Type B pancreatic cell (in vitro differentiated cells): ENCODE measurements around the gene STX12. TPM values are rescaled to one million over a fixed set of nuclear protein-coding genes. Genes with fewer than 3 reads are reported as not detected.
A peak's percentile ranks its signal among the peaks of the same experiment; 100 is the strongest.
"Not testable (repeated sequence)": the region's sequence is repeated elsewhere in the genome, so short reads cannot be mapped to it uniquely, and the experiment has no call there.

Source experiments
- DNase-seq: peaks from one replicate; pipeline ENCODE4 v3.0.0; 2021; ENCODE audit warnings: mixed read lengths; ENCODE audit not compliant: unreplicated experiment; ENCODE audit errors: extremely low spot score
- H3K27ac Mint-ChIP-seq: 2 replicates; pipeline ENCODE4 v1.8.0; 2021; ENCODE audit warnings: mild to moderate bottlenecking, mixed read lengths
- H3K27me3 Mint-ChIP-seq: 2 replicates; pipeline ENCODE4 v1.8.0; 2021; ENCODE audit warnings: mixed read lengths
- H3K36me3 Mint-ChIP-seq: 2 replicates; pipeline ENCODE4 v1.8.0; 2021; ENCODE audit warnings: mixed read lengths
- H3K4me1 Mint-ChIP-seq: one replicate; pipeline ENCODE4 v1.8.0; 2021; ENCODE audit warnings: mixed read lengths; ENCODE audit not compliant: unreplicated experiment
- H3K4me3 Mint-ChIP-seq: 2 replicates; pipeline ENCODE4 v1.8.0; 2021; ENCODE audit warnings: mild to moderate bottlenecking, mixed read lengths
- H3K9me3 Mint-ChIP-seq: 2 replicates; pipeline ENCODE4 v1.8.0; 2021; ENCODE audit warnings: mixed read lengths
- total RNA-seq: library from RNA; stranded (reverse); gene quantifications from 2 replicates; pipeline ENCODE4 v1.2.1, GENCODE V29; 2021; ENCODE audit warnings: low replicate concordance
- TF ChIP-seq, protein P1 (sequence below): fragments of 200-600 bp; sonication (generic); conservative IDR thresholded peaks from 2 replicates; pipeline ENCODE4 v1.5.0; 2021; ENCODE audit warnings: antibody characterized with exemption, mild to moderate bottlenecking

The STX12 gene
- total RNA-seq, 1 donor from 2014 or later = 28.9 TPM

DNA sequence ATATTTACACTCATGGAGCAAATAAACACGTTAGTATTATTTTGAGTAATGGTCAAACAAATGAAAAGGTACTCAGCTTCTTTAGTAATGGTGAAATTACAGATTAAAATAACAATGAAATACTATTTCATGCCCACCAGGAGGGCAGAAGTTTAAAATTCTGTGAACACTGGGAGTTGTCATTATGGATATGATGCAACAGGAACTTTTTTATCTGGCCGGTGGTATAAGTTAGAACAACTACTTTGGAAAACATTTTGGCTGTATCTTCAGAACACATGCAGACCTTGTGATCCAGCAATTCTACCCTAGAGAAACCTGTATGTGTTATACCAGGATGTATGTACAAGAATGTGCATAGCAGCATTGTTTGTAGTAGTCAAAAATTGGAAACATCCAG lies 34.4 kb downstream of the STX12 start:
- H3K4me3 Mint-ChIP-seq = no peak overlapping the region
- H3K9me3 Mint-ChIP-seq = no peaks in the 10 kb centered on the region
- TF ChIP-seq, protein P1, sequence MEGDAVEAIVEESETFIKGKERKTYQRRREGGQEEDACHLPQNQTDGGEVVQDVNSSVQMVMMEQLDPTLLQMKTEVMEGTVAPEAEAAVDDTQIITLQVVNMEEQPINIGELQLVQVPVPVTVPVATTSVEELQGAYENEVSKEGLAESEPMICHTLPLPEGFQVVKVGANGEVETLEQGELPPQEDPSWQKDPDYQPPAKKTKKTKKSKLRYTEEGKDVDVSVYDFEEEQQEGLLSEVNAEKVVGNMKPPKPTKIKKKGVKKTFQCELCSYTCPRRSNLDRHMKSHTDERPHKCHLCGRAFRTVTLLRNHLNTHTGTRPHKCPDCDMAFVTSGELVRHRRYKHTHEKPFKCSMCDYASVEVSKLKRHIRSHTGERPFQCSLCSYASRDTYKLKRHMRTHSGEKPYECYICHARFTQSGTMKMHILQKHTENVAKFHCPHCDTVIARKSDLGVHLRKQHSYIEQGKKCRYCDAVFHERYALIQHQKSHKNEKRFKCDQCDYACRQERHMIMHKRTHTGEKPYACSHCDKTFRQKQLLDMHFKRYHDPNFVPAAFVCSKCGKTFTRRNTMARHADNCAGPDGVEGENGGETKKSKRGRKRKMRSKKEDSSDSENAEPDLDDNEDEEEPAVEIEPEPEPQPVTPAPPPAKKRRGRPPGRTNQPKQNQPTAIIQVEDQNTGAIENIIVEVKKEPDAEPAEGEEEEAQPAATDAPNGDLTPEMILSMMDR = no peak
- H3K36me3 Mint-ChIP-seq = peaks cover 18% of the 10 kb centered on the region
- no peaks in the 10 kb centered on the region for H3K4me1 Mint-ChIP-seq
- H3K27me3 Mint-ChIP-seq = no peaks in the 10 kb centered on the region
- DNase-seq = no peak
- H3K27ac Mint-ChIP-seq = no peak overlapping the region

DNA sequence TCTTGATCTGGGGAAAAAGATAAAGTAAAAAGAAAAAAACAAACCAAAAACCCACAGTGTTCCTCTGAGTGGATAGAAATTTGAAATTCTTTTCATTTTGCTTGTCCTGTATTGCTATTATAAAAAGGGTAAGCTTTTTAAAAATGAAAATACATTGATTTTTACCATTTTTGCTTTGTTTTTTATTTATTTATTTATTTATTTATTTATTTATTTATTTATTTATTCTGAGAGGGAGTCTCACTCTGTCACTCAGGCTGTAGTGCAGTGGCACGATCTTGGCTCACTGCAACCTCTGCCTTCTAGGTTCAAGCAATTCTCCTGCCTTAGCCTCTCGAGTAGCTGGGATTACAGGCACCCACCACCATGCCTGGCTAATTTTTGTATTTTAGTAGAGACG lies 35.1 kb downstream of the STX12 start:
- H3K4me1 Mint-ChIP-seq, H3K4me3 Mint-ChIP-seq, H3K27ac Mint-ChIP-seq, DNase-seq, H3K9me3 Mint-ChIP-seq, H3K27me3 Mint-ChIP-seq: not testable (repeated sequence)
- H3K36me3 Mint-ChIP-seq = peaks cover 17% of the 10 kb centered on the region

DNA sequence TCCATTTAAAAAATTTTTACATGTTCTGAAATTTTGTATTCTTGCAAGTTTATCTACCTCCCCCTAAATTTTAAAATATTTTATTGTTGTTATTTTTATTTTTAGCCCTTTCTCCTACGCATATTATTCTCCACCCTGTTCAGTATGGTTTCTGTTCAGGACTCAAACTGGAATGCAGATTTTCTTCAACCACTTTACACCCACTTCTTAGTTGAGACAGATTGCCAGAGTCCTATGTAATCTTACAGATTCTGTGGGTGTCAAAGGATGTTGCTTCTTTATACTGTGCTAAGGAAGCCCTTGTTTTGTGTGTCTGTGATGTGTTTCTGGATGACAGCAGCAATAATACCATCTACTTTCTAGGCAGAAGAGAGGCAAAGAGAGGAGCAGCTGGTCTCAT lies 36.9 kb downstream of the STX12 start:
- peaks cover 13% of the 10 kb centered on the region for H3K36me3 Mint-ChIP-seq
- H3K4me1 Mint-ChIP-seq = no peaks in the 10 kb centered on the region
- TF ChIP-seq, protein P1 = no peak
- DNase-seq = no peak
- no peak overlapping the region for H3K4me3 Mint-ChIP-seq
- H3K27ac Mint-ChIP-seq = no peak overlapping the region
- H3K27me3 Mint-ChIP-seq = no peaks in the 10 kb centered on the region
- H3K9me3 Mint-ChIP-seq = no peaks in the 10 kb centered on the region

DNA sequence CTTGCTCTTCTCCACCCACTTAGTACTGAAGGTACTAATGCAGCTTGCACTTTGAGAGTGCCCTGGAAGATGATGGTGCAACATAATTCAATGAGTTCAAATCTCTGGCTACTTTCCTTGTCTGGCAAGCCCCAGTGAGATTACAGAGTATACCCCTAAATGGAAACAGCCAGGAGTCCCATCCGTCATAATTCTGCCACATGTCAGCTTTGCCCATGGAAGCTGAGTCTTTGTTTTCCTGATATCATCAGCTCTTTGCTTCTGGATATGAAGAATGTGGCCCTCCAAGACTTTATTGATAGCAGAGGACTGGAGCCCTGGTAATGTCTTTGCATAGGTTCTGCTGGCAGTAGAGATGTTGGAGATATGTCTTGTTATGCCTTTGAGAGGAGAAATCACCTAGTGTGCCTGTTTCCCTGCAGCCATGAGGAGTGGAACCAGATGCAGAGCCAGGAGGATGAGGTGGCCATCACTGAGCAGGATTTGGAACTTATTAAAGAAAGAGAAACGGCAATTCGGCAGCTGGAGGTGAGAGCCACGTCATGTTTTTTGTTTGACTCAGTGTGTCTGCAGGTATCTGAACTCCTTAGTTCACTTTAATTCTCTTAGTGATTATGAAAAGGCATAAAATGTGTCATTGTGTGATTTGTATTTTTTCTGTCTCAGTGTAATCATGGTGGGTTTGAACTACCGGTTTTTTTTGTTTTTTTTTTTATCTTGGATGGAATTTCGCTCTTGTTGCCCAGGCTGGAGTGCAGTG lies 38.9 kb downstream of the STX12 start:
- Mint-ChIP-seq H3K4me3 (no peak overlapping the region), H3K9me3 (no peaks in the 10 kb centered on the region), H3K27me3 (no peaks in the 10 kb centered on the region), H3K4me1 (no peaks in the 10 kb centered on the region), H3K36me3 (peaks cover 16% of the 10 kb centered on the region), H3K27ac (no peak overlapping the region)
- DNase-seq = no peak
- TF ChIP-seq, protein P1 = no peak

DNA sequence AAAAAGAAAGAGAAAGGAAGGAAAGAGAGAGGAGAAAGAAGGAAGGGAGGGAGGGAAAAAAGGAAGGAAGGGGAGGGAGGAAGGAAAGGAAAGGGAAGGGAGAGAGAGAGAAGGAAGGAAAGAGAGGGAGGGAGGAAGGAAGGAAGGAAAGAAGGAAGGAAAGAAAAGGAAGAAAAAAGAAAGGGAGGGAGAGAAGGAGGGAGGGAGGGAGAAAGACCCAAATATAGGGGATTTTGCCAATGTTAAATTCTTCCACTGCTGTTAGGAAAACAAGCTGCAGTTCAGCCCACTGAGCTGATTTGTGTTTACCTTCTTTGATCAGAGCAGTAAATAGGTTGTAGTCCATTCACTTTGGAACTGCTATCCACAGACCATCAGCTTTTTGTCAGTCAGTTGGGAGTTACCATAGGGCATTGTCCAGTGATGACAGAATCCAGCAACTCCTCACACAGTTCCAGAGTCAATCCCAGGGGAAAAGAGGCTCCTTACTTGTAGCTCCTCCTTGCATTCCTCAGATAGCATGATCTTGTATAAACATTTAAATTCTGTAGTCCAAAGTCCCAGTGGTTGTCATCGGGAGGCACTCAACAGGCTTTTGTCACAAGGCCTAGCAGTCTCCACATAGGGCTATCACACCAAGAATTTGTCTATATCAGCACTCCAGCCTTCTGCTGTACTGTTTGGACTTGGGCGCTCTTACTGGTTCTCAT lies 44.1 kb downstream of the STX12 start:
- no peak for DNase-seq
- peak overlapping the region; percentile 70 for H3K27ac Mint-ChIP-seq

More for the DNA sequence above, 44.1 kb downstream of the STX12 start:
- H3K9me3 Mint-ChIP-seq = no peaks in the 10 kb centered on the region
- peaks cover 27% of the 10 kb centered on the region for H3K36me3 Mint-ChIP-seq
- no peak overlapping the region for H3K4me3 Mint-ChIP-seq
- no peaks in the 10 kb centered on the region for H3K27me3 Mint-ChIP-seq
- H3K4me1 Mint-ChIP-seq = no peaks in the 10 kb centered on the region
- TF ChIP-seq, protein P1 = no peak
